Bronchial epithelial cell (primary cell): Measurements from ENCODE around the gene DMD. TPM values are rescaled to one million over a fixed set of nuclear protein-coding genes. Genes with fewer than 3 reads are reported as not detected.
A peak's percentile ranks its signal among the peaks of the same experiment; 100 is the strongest.

Experiments used
- DNase-seq: peaks from one replicate; pipeline ENCODE4 v3.0.0-alpha.2; 2010; ENCODE audit warnings: low read depth
- FAIRE-seq: peaks from 2 replicates; lab custom pipeline; 2011; peaks lifted over from hg19 to GRCh38; lab: Jason Lieb, UNC
- H3K27me3 ChIP-seq: 2 replicates; pipeline ENCODE4 v1.5.1; 2011; ENCODE audit warnings: low read length; ENCODE audit not compliant: control insufficient read depth, insufficient read depth
- H3K36me3 ChIP-seq: 2 replicates; pipeline ENCODE4 v1.5.1; 2011; ENCODE audit warnings: low read length; ENCODE audit not compliant: control insufficient read depth, insufficient read depth
- H3K4me3 ChIP-seq: 2 replicates; pipeline ENCODE4 v1.5.1; 2011; ENCODE audit warnings: mild to moderate bottlenecking, low read depth, low read length, control low read depth
- total RNA-seq: library from RNA; depleted of rRNA; stranded (reverse); fragments of >200 nt; gene quantifications from 2 replicates; pipeline ENCODE4 v1.2.1, GENCODE V29; 2014
- TF ChIP-seq, protein P1 (sequence below): IDR thresholded peaks from 2 replicates; pipeline ENCODE4 v1.5.1; 2011; ENCODE audit warnings: mild to moderate bottlenecking, moderate library complexity, low read length, control low read depth, inconsistent platforms; ENCODE audit not compliant: insufficient read depth, severe bottlenecking

Gene DMD
- total RNA-seq, 1 donor from 2014 or later = 4.5 TPM

DNA sequence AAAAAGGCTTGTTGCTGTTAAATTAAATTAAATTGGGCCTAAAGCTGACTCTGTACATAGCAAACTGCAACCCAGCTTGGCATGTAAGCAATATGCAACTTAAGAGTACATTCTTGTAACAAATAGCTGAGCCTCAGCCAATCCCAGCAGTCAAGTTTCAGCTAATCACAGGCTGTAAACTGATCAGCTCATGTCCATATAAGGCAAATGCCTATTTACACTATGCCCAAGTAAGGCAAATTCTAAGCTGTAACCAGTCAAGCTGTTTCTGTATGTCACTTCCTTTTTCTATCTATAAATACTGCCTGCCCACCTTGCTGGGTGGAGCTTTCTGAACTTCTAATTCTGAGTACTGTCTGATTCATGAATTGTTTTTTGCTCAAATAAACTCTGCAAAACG is 1710.4 kb downstream of the DMD start:
- TF ChIP-seq, protein P1, sequence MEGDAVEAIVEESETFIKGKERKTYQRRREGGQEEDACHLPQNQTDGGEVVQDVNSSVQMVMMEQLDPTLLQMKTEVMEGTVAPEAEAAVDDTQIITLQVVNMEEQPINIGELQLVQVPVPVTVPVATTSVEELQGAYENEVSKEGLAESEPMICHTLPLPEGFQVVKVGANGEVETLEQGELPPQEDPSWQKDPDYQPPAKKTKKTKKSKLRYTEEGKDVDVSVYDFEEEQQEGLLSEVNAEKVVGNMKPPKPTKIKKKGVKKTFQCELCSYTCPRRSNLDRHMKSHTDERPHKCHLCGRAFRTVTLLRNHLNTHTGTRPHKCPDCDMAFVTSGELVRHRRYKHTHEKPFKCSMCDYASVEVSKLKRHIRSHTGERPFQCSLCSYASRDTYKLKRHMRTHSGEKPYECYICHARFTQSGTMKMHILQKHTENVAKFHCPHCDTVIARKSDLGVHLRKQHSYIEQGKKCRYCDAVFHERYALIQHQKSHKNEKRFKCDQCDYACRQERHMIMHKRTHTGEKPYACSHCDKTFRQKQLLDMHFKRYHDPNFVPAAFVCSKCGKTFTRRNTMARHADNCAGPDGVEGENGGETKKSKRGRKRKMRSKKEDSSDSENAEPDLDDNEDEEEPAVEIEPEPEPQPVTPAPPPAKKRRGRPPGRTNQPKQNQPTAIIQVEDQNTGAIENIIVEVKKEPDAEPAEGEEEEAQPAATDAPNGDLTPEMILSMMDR = no peak
- no peaks in the 10 kb centered on the region for H3K36me3 ChIP-seq
- FAIRE-seq (no peak), DNase-seq (peak; percentile 32)
- H3K27me3 ChIP-seq = no peaks in the 10 kb centered on the region
- H3K4me3 ChIP-seq = no peak overlapping the region

DNA sequence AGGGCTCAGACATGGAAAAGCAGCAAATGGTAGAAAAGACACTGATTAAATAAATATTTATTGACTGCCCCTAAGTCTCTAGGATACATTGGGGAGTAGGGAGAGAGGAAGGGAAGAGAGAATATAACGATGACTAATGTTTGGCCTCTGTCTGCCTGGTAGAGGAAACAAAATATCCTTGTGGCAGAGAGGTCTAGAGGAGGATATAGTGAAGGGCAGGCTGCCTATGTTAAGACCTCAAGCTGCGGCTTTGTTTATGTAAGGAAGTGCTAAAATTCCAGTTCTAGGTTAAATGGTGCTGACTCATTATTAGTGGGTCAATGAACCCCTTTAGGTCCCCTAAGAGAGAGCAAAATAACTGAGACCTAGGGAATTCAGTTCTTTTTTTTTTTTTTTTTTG is 1712.2 kb downstream of the DMD start:
- DNase-seq = peak; percentile 64
- FAIRE-seq = no peak
- Histone ChIP-seq H3K4me3 (no peak overlapping the region), H3K27me3 (no peaks in the 10 kb centered on the region), H3K36me3 (no peaks in the 10 kb centered on the region)
- TF ChIP-seq, protein P1 = no peak

GRCh38 chrX:31497086-31497485 is 1714.3 kb downstream of the DMD start:
- DNase-seq (peak; percentile 36), FAIRE-seq (no peak)
- TF ChIP-seq, protein P1 = no peak
- Histone ChIP-seq H3K36me3 (no peaks in the 10 kb centered on the region), H3K4me3 (no peak overlapping the region), H3K27me3 (no peaks in the 10 kb centered on the region)

GRCh38 chrX:31487951-31488350 is 1723.4 kb downstream of the DMD start:
- TF ChIP-seq, protein P1 = no peak

GRCh38 chrX:31483336-31483735 is 1728.0 kb downstream of the DMD start:
- FAIRE-seq (no peak), DNase-seq (peak; percentile 34)
- TF ChIP-seq, protein P1 = no peak
- Histone ChIP-seq H3K36me3 (no peaks in the 10 kb centered on the region), H3K4me3 (no peak overlapping the region), H3K27me3 (no peaks in the 10 kb centered on the region)

More at GRCh38 chrX:31487951-31488350, 1723.4 kb downstream of the DMD start:
- Histone ChIP-seq H3K27me3 (no peaks in the 10 kb centered on the region), H3K4me3 (no peak overlapping the region), H3K36me3 (no peaks in the 10 kb centered on the region)
- DNase-seq = no peak
- no peak for FAIRE-seq

- H3K27me3 ChIP-seq = no peaks in the 10 kb centered on the region
- no peak for FAIRE-seq
- no peaks in the 10 kb centered on the region for H3K36me3 ChIP-seq
- no peak overlapping the region for H3K4me3 ChIP-seq
- TF ChIP-seq, protein P1 = no peak
- DNase-seq = no peak
These were observed 1730.7 kb downstream of the DMD start for GRCh38 chrX:31480696-31481095.
